Stimulated activated naive B cell treated with anti-CD40 and anti-IgM and Interleukin-4, amounts not matched to agents 10 μg/mL and 1 μg/mL and 100 μg/mL, for 72 hours (primary cell): ENCODE measurements around the gene TYW5.

Experiments used
- ATAC-seq, 2 donors: fragments of 150-1000 bp; cut with Tn5 transposase; replicated peaks; 2 replicates each; pipeline ENCODE4 v1.10.0; 2021; ENCODE audit warnings: moderate library complexity in 1 of 2
- DNase-seq: peaks from one replicate; pipeline ENCODE4 v3.0.0; 2021
- H3K27ac Mint-ChIP-seq: one replicate; pipeline ENCODE4 v1.8.0; 2022; ENCODE audit warnings: mild to moderate bottlenecking, mixed read lengths
- H3K27me3 Mint-ChIP-seq, 2 donors: one replicate each; pipeline ENCODE4 v1.8.0; 2022; ENCODE audit warnings: mixed read lengths in 2 of 2
- H3K36me3 Mint-ChIP-seq, 2 donors: one replicate each; pipeline ENCODE4 v1.8.0; 2022; ENCODE audit warnings: mixed read lengths in 2 of 2, mild to moderate bottlenecking in 1 of 2
- H3K4me1 Mint-ChIP-seq, 2 donors: one replicate each; pipeline ENCODE4 v1.8.0; 2022; ENCODE audit warnings: mixed read lengths in 2 of 2, mild to moderate bottlenecking in 1 of 2
- H3K4me3 Mint-ChIP-seq, 2 donors: one replicate each; pipeline ENCODE4 v1.8.0; 2022; ENCODE audit warnings: mild to moderate bottlenecking in 2 of 2, mixed read lengths in 2 of 2, moderate library complexity in 1 of 2
- H3K9me3 Mint-ChIP-seq, 2 donors: one replicate each; pipeline ENCODE4 v1.8.0; 2022; ENCODE audit warnings: mixed read lengths in 2 of 2, mild to moderate bottlenecking in 1 of 2

TYW5 gene

DNA sequence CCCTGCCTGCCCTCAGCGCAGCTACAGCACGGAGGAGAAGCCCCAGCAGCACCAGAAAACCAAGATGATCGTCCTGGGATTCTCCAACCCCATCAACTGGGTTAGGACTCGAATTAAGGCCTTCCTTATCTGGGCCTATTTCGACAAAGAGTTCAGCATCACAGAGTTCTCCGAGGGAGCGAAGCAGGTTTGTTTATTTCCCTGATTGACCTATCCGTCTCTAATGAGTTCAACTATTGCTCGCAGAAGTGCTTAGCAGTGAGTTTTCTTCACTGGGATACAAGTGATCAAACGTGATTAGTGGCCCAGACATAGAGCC is 730 bp upstream of the TYW5 start:
- Mint-ChIP-seq H3K4me1 (peaks cover 14 to 31% of the 10 kb centered on the region in 2 donors), H3K36me3 (peaks cover 4 to 17% of the 10 kb centered on the region in 2 donors)

GRCh38 chr2:199955007-199955338 is 318 bp downstream of the TYW5 start:
- ATAC-seq (peak; percentile 64 to 67), DNase-seq (no peak)
- Mint-ChIP-seq H3K4me3 (peak overlapping the region; percentile 99 to 100), H3K27me3 (no peaks in the 10 kb centered on the region), H3K36me3 (peaks cover 4 to 21% of the 10 kb centered on the region in 2 donors), H3K9me3 (no peaks in the 10 kb centered on the region), H3K4me1 (peaks cover 16 to 31% of the 10 kb centered on the region in 2 donors), H3K27ac (peak overlapping the region; percentile 98)

More for the DNA sequence above, 730 bp upstream of the TYW5 start:
- no peak for ATAC-seq
- peak overlapping the region; percentile 99 to 100 for H3K4me3 Mint-ChIP-seq
- H3K27ac Mint-ChIP-seq: peak overlapping the region; percentile 98
- H3K9me3 Mint-ChIP-seq: no peaks in the 10 kb centered on the region
- H3K27me3 Mint-ChIP-seq: no peaks in the 10 kb centered on the region
- no peak for DNase-seq

DNA sequence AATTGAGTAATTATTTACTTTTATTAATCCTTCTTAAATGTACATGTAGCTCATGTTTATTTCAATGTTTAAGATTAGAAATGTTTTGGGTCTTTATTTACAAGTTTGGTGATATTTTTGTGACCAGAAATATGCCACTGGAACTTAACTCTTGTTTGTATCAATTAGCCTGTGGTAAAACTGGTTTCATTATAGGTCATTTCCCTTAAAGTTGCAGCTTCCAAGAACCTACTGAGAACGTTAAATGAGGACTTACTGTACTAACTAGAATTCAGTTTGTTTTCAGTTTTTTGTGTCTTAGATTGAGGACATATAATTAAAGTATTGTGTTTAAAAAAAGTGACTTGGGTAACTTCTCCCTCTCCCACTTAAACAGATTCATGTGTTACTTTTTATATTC is 4.3 kb downstream of the TYW5 start:
- H3K4me1 Mint-ChIP-seq: peaks cover 4 to 5% of the 10 kb centered on the region in 2 donors
- ATAC-seq: no peak
- H3K27me3 Mint-ChIP-seq: no peaks in the 10 kb centered on the region
- peaks cover 7 to 18% of the 10 kb centered on the region in 2 donors for H3K36me3 Mint-ChIP-seq
- H3K4me3 Mint-ChIP-seq: no peak overlapping the region
- no peaks in the 10 kb centered on the region for H3K9me3 Mint-ChIP-seq
- no peak for DNase-seq
- no peak overlapping the region for H3K27ac Mint-ChIP-seq

DNA sequence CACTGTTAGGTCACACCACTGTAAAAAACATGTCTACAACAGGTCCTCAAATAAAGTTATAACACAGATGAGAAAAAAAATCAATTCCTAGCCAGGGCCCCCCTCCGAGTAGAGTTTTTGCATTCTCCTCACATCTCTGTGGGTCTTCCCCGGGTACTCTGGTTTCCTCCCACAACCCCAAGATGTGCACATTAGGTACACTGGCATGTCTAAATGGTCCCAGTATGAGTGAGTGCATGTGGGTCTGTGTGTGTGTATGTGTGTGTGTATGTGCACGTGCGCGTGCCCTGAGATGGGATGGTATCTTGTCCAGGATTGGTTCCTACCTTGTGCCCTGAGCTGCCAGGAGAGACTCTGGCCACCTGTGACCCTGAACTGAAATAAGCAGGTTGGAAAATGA is 4.9 kb downstream of the TYW5 start:
- no peak overlapping the region for H3K27ac Mint-ChIP-seq
- ATAC-seq (no peak), DNase-seq (no peak)
- no peaks in the 10 kb centered on the region for H3K27me3 Mint-ChIP-seq
- no peak overlapping the region for H3K4me3 Mint-ChIP-seq
- peaks cover 8 to 19% of the 10 kb centered on the region in 2 donors for H3K36me3 Mint-ChIP-seq
- peaks cover 4 to 5% of the 10 kb centered on the region in 2 donors for H3K4me1 Mint-ChIP-seq
- no peaks in the 10 kb centered on the region for H3K9me3 Mint-ChIP-seq

DNA sequence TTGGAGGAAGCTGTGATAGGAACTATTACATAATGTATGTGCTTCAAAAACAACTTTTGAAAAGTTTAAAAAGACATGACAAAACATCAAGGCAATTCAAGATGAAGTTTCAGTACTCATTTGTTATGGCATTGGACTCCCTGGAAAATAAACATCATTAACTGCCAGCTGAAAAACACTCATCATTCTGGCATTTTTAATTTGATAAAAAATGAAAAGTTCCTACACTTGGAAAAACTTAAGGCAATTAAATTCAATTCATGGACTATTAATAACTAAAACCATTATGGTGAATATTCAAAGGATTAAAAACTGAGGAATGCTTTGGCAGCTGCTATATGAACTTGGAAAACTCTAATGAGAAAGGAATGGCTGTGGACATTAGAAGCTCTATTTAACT is 8.5 kb downstream of the TYW5 start:
- DNase-seq (no peak), ATAC-seq (no peak)
- Mint-ChIP-seq H3K27ac (no peak overlapping the region), H3K4me3 (no peak overlapping the region), H3K4me1 (peaks cover 4 to 6% of the 10 kb centered on the region in 2 donors), H3K9me3 (no peaks in the 10 kb centered on the region), H3K36me3 (peaks cover 12 to 33% of the 10 kb centered on the region in 2 donors), H3K27me3 (no peaks in the 10 kb centered on the region)

- Mint-ChIP-seq H3K36me3 (peaks cover 12 to 36% of the 10 kb centered on the region in 2 donors), H3K4me1 (peaks cover 2 to 6% of the 10 kb centered on the region in 2 donors), H3K27me3 (no peaks in the 10 kb centered on the region), H3K9me3 (no peaks in the 10 kb centered on the region), H3K4me3 (no peak overlapping the region), H3K27ac (no peak overlapping the region)
- DNase-seq (no peak), ATAC-seq (no peak)
Measured at GRCh38 chr2:199946196-199946595, 9.1 kb downstream of the TYW5 start.

DNA sequence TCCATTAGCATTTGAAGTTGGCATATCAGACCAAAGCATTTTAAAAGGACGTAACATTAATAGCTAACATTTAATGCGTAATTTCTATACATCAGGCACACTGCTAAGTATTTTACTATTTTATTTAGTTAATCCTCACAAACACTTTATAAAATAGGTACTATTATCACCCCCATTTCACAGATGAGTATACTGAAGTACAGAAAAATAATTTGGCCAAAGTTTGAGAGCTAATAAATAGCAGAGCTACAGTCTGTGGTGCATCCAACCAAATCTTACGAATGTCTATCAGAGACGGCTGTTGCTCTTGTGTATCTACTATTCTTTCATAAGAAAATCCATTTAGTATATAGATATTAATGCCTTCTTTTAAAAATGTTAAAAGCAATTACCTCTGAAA is 11.9 kb downstream of the TYW5 start:
- H3K9me3 Mint-ChIP-seq: no peaks in the 10 kb centered on the region
- H3K27me3 Mint-ChIP-seq: no peaks in the 10 kb centered on the region
- H3K4me3 Mint-ChIP-seq: no peak overlapping the region
- peaks cover 4 to 10% of the 10 kb centered on the region in 2 donors for H3K4me1 Mint-ChIP-seq
- no peak for DNase-seq
- ATAC-seq: no peak
- H3K36me3 Mint-ChIP-seq: peaks cover 14 to 34% of the 10 kb centered on the region in 2 donors
- H3K27ac Mint-ChIP-seq: no peak overlapping the region

DNA sequence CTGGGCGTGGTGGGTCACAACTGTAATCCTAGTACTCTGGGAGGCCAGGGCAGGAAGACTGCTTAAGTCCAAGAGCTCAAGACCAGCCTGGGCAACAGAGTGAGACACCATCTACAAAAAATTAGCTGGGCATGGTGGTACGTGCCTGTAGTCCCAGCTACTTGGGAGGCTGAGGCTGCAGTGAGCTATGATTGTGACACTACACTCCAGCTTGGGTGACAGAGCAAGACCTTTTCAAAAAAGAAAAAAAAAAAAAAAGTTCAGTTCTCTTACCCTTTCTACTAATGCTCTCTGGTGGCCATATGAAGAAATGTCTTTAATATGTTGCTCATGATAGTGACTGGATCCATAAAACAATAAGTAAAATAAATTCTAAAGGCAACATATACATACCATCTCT is 14.9 kb downstream of the TYW5 start:
- ATAC-seq: peak; percentile 57 to 71
- Mint-ChIP-seq H3K27me3 (no peaks in the 10 kb centered on the region), H3K27ac (no peak overlapping the region), H3K9me3 (no peaks in the 10 kb centered on the region), H3K36me3 (peaks cover 8 to 30% of the 10 kb centered on the region in 2 donors), H3K4me3 (no peak overlapping the region), H3K4me1 (peaks cover 4 to 10% of the 10 kb centered on the region in 2 donors)
- no peak for DNase-seq

DNA sequence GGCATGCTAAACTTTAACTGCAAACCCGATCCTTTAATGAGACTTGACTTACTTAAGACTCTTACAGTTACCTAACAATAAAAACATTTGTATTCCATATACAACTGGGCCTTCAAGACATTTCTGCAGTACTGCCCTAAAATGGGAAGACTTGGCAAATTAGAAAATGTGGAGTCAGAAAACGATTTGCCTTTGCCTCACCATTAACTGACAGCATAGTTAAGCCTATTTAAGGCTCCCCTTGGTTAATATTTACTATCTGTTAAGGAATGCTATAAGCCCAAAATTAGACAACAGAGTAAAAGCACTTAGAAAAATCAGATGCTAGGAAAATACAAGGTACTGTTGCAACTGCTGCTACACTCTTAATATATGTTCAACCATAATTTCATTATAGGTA is 18.7 kb downstream of the TYW5 start:
- peaks cover 4 to 5% of the 10 kb centered on the region in 2 donors for H3K4me1 Mint-ChIP-seq
- ATAC-seq: no peak
- no peak overlapping the region for H3K27ac Mint-ChIP-seq
- peaks cover 4 to 11% of the 10 kb centered on the region in 2 donors for H3K36me3 Mint-ChIP-seq
- H3K9me3 Mint-ChIP-seq: no peaks in the 10 kb centered on the region
- no peak for DNase-seq
- no peaks in the 10 kb centered on the region for H3K27me3 Mint-ChIP-seq
- no peak overlapping the region for H3K4me3 Mint-ChIP-seq

GRCh38 chr2:199933466-199933865 is 21.8 kb downstream of the TYW5 start:
- Mint-ChIP-seq H3K4me3 (no peak overlapping the region), H3K27me3 (no peaks in the 10 kb centered on the region), H3K36me3 (peaks cover 3 to 19% of the 10 kb centered on the region in 2 donors), H3K27ac (no peak overlapping the region), H3K4me1 (no peaks in the 10 kb centered on the region), H3K9me3 (no peaks in the 10 kb centered on the region)
- DNase-seq (no peak), ATAC-seq (no peak)

DNA sequence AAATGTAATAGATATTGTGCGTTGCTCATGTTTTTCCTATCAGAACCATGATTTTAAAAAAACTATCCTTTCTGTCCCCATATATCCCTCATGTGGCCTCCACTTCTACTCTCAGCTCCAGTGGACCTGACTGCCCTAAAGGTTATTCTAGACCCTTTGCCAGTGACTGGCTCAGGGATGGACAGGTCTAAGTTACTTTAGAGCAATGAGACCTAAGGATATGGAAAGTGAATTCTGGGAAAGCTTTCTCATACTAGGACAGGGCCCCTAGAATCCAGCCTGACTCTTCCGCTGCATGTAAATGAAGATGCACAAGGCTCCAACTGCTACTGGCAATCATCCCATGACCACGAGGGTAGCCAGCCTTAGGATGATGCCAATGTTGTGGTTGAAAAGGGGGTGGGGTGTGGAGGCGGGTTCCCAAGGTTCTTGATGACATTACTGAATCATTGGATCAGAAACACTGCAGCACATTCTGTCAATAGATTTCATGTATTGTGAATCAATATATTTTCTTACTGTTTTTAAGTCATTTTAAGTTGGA is 22.9 kb downstream of the TYW5 start:
- no peak overlapping the region for H3K27ac Mint-ChIP-seq
- DNase-seq (no peak), ATAC-seq (no peak)
- H3K4me3 Mint-ChIP-seq: no peak overlapping the region
- H3K27me3 Mint-ChIP-seq: no peaks in the 10 kb centered on the region
- H3K4me1 Mint-ChIP-seq: no peaks in the 10 kb centered on the region
- H3K9me3 Mint-ChIP-seq: no peaks in the 10 kb centered on the region
- H3K36me3 Mint-ChIP-seq: peaks cover 3 to 20% of the 10 kb centered on the region in 2 donors

- Mint-ChIP-seq H3K36me3 (peaks cover 11 to 30% of the 10 kb centered on the region in 2 donors), H3K4me3 (no peak overlapping the region), H3K4me1 (no peaks in the 10 kb centered on the region), H3K9me3 (no peaks in the 10 kb centered on the region), H3K27me3 (no peaks in the 10 kb centered on the region), H3K27ac (no peak overlapping the region)
- ATAC-seq (no peak), DNase-seq (no peak)
Measured at GRCh38 chr2:199929262-199929661, 26.0 kb downstream of the TYW5 start.

DNA sequence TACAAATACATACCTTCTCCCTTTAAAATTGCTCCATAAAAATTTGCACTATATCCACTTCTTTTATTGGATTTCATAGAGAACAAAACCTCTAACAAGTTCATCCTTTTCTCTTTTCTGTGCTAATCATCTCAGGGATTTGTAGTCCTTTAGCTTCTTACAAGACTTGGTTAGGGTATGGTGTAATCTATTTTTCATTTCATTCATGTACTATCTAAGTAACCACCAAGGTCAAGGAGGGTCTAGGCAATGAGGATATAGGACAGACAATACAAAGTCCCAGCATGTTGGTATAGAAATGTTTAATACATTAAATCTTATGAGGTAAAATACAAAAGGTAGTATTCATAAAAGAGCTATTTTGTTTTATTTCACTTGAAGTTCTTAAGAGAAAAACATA is 26.7 kb downstream of the TYW5 start:
- Mint-ChIP-seq H3K27ac (no peak overlapping the region), H3K4me3 (no peak overlapping the region), H3K4me1 (peaks cover 4% of the 10 kb centered on the region in 2 donors), H3K36me3 (peaks cover 11 to 32% of the 10 kb centered on the region in 2 donors), H3K9me3 (no peaks in the 10 kb centered on the region), H3K27me3 (no peaks in the 10 kb centered on the region)
- ATAC-seq (no peak), DNase-seq (no peak)

- Mint-ChIP-seq H3K27me3 (no peaks in the 10 kb centered on the region), H3K9me3 (no peaks in the 10 kb centered on the region), H3K27ac (no peak overlapping the region), H3K36me3 (peaks cover 11 to 32% of the 10 kb centered on the region in 2 donors), H3K4me3 (no peak overlapping the region), H3K4me1 (peaks cover 4 to 5% of the 10 kb centered on the region in 2 donors)
- no peak for DNase-seq
- no peak for ATAC-seq
Measured at GRCh38 chr2:199928226-199928625, 27.1 kb downstream of the TYW5 start.

DNA sequence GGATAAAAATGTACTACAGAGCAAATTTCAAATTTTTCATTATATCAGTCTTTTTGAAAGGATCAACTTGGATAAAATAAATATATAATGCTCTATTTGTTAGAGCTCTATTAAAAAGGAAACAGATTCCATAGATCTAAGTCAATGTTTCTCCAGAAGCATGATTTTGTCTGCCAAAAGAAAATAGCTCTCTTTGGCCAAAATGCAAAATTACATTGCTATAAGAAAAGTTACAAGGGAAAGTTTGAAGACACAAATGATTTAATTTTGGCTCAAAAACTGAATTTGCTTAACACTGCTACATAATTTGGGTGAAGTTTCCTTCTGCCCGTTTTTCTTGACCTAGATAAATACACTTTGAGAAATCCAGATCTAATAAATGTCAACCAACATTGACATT is 28.5 kb downstream of the TYW5 start:
- Mint-ChIP-seq H3K36me3 (peaks cover 19 to 37% of the 10 kb centered on the region in 2 donors), H3K9me3 (no peaks in the 10 kb centered on the region), H3K27ac (no peak overlapping the region), H3K27me3 (no peaks in the 10 kb centered on the region), H3K4me1 (peaks cover 5 to 11% of the 10 kb centered on the region in 2 donors), H3K4me3 (no peak overlapping the region)
- no peak for ATAC-seq
- DNase-seq: no peak

GRCh38 chr2:199923924-199924323 is 31.4 kb downstream of the TYW5 start:
- Mint-ChIP-seq H3K9me3 (no peaks in the 10 kb centered on the region), H3K27me3 (no peaks in the 10 kb centered on the region), H3K36me3 (peaks cover 20 to 28% of the 10 kb centered on the region in 2 donors), H3K4me1 (peaks cover 5 to 11% of the 10 kb centered on the region in 2 donors), H3K27ac (peak overlapping the region; percentile 25), H3K4me3 (no peak overlapping the region)
- ATAC-seq (no peak), DNase-seq (no peak)
